ENCODE measurements around the gene RASIP1.

The RASIP1 gene

DNA sequence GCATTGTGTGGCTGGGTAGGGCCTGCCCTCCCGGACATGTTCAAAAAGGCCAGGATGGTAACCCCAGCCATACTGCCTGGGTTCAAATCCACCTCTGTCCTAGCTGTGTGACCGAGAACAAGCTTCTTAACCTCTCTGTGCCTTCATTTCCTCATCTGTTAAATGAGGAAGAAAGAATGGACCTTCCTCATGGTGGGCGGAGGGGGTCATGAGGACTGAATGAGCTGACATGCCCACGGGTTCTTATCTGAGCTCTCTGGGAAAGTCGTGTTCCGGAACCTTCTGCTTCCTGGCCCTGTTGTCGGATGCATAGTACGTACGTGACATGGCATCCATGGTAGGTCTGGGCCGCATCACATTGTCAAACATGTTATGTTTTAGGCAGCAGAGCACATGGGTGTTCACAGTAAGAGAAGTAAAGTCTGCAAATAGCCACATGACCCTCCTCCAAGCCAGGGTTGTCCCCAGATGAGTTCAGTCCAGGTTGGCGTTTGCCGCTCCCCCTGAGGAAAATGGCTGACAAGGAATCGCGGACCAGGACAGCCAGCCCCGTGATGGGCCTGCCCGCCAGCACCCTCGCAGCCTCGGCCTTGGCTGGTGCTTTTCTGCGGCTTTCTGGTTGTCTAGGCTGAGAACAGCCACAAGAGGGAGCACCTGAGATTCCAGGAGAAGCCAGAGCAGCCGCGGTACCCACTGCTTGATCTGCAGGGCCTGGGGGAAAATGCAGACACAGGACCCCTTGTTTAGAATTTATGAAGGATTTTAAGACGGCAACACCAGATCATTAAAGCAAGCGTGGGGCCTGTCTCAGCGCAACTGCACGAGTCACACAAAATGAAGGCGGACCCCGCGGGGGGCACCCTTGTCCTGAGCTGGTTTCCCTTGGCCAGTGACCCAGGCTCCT, 65.2 kb downstream of the RASIP1 start:
- peak; percentile 43 to 54 (median 47) for DNase-seq (ENCODE audit: low read depth in 3 of 3)

DNA sequence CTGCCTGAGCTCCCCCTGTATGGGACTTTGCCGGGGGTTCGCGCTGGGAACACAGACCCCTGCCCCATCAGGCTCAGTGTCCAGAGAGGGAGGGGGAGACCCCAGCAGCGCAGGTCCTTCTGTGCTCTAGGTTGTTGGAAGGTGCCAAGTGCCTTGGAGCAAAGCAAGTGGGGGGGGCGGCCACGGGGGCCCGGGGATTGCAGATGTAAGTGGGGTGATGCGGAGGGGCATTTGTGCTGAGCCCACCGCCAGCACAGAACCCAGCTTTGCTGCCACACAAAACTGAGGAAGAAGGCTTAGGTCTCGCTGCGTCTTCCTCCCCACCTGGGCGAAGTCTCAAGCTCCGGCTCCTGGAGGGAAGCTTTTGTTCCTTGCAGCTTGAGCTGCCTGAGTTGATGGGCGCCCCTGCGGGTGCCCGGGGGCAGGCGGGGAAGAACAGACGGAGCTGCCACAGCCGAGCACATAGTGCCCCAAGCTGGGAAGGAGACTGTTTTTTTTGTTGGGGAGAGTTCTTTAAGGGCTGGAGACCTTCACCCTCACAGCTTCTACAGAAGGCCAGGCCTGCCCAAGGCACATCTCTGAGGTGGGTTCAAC, 66.1 kb downstream of the RASIP1 start:
- no peak for DNase-seq (ENCODE audit: low read depth in 3 of 3)

DNA sequence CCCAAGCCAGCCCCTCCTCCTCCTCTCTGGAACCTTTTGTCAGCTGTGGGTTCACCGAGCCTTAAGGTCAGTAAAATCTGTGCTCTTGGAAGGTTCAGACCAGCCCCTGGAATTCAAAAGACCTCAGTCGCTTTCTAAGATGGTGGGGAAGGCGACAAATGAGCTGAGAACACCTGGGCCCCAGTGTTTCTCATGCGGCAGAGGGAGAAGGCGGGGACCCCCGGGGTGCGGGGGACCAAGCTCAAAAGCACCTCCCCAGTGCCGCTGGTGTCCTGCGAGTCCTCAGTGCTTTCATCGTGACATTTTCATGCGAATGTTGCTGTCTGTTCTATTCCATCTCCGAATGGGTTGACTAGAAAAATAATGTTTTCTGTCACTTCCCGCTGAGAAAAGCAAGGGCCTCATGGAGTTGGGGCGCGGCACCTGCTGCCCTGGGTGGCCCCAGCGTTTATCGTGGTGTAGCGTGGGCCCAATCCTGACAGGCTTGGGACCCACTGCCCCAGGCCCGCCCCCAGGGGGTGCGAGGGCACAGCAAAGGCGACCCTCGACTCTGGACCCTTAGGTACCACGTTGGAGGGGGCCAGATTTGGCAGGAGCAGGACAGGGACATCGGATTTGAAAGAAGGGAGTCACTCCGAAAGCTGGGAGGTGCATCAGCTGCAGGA, 66.8 kb downstream of the RASIP1 start:
- no peak for DNase-seq (ENCODE audit: low read depth in 3 of 3)

- no peak for DNase-seq (ENCODE audit: low read depth in 3 of 3)
Observed at GRCh38 chr19:48672994-48673393, 67.4 kb downstream of the RASIP1 start, which contains the start of gene NTN5. TSS of gene NTN5 (minus strand) at chr19:48673017. CDS start at chr19:48670986, 2,031 bp downstream.

GRCh38 chr19:48671446-48671995, 68.9 kb downstream of the RASIP1 start:
- no peak for DNase-seq (ENCODE audit: low read depth in 3 of 3)

- no peak for DNase-seq (ENCODE audit: low read depth in 3 of 3)
Observed at GRCh38 chr19:48670699-48671445, 69.5 kb downstream of the RASIP1 start.
